SK-N-SH treated with all-trans-retinoic acid at 6 μM for 48 hours (cell line): Measurements from ENCODE around the gene RRH.

Experiments used
- PPARA ChIP-seq: fragments of 250-450 bp; sonication (Bioruptor Pico); IDR thresholded peaks from 2 replicates; pipeline ENCODE4 v1.5.0; 2020; ENCODE audit warnings: mild to moderate bottlenecking, borderline replicate concordance
- RARB ChIP-seq: fragments of 250-450 bp; sonication (Bioruptor Pico); IDR thresholded peaks from 2 replicates; pipeline ENCODE4 v1.8.0; 2021; ENCODE audit warnings: mild to moderate bottlenecking, moderate library complexity
- ZFP3 ChIP-seq: fragments of 250-450 bp; sonication (Bioruptor Pico); IDR thresholded peaks from 2 replicates; pipeline ENCODE4 v1.5.0; 2020; ENCODE audit warnings: mild to moderate bottlenecking, moderate library complexity
- ZNF565 ChIP-seq: fragments of 450-650 bp; formaldehyde crosslinking; conservative IDR thresholded peaks from 2 replicates; pipeline ENCODE4 v1.5.0; 2020; ENCODE audit warnings: low read depth, mild to moderate bottlenecking, moderate library complexity

- TF ChIP-seq ZNF565 (CRISPR knock-in tag) (no peak), RARB (no peak), ZFP3 (no peak), PPARA (CRISPR knock-in tag) (no peak)
Measured at GRCh38 chr4:109818268-109818667, 9.5 kb upstream of the RRH start.
